Central memory CD8-positive, alpha-beta T cell (primary cell): ENCODE results near the gene GALNS.

Source experiments
- ATAC-seq: fragments of 150-1000 bp; cut with Tn5 transposase; replicated peaks from 2 replicates; pipeline ENCODE4 v1.10.0; 2022; ENCODE audit warnings: mild to moderate bottlenecking, moderate FRiP score, moderate number of reproducible peaks; ENCODE audit not compliant: poor library complexity, severe bottlenecking; ENCODE audit errors: extremely low read depth
- DNase-seq, 2 donors: peaks; one replicate each; pipeline ENCODE4 v3.0.0; 2021; ENCODE audit warnings: low spot score in 2 of 2
- H3K27ac Mint-ChIP-seq: one replicate; pipeline ENCODE4 v1.8.0; 2022; ENCODE audit warnings: low read depth, mild to moderate bottlenecking, moderate library complexity, mixed read lengths
- H3K27me3 Mint-ChIP-seq: one replicate; pipeline ENCODE4 v1.8.0; 2022; ENCODE audit warnings: mixed read lengths
- H3K36me3 Mint-ChIP-seq: one replicate; pipeline ENCODE4 v1.8.0; 2022; ENCODE audit warnings: mild to moderate bottlenecking, moderate library complexity, mixed read lengths; ENCODE audit not compliant: insufficient read depth
- H3K4me1 Mint-ChIP-seq: one replicate; pipeline ENCODE4 v1.8.0; 2022; ENCODE audit warnings: mixed read lengths
- H3K4me3 Mint-ChIP-seq: one replicate; pipeline ENCODE4 v1.8.0; 2022; ENCODE audit warnings: mild to moderate bottlenecking, moderate library complexity, mixed read lengths
- H3K9me3 Mint-ChIP-seq: one replicate; pipeline ENCODE4 v1.8.0; 2022; ENCODE audit warnings: mixed read lengths

Gene GALNS

GRCh38 chr16:88867581-88868246 is 11.0 kb upstream of the GALNS start:
- H3K27ac Mint-ChIP-seq, result no peak overlapping the region
- peaks cover 27% of the 10 kb centered on the region for H3K27me3 Mint-ChIP-seq
- DNase-seq, result no peak
- no peaks in the 10 kb centered on the region for H3K4me1 Mint-ChIP-seq
- H3K36me3 Mint-ChIP-seq, result peaks cover 6% of the 10 kb centered on the region
- ATAC-seq, result no peak
- no peak overlapping the region for H3K4me3 Mint-ChIP-seq
- no peaks in the 10 kb centered on the region for H3K9me3 Mint-ChIP-seq

GRCh38 chr16:88866151-88866920 is 9.6 kb upstream of the GALNS start, which contains the start of gene PABPN1L:
Gene PABPN1L (minus strand): TSS chr16:88866660. CDS start chr16:88866606, 54 bp downstream.
- DNase-seq (no peak), ATAC-seq (no peak)
- Mint-ChIP-seq H3K36me3 (peaks cover 9% of the 10 kb centered on the region), H3K9me3 (no peaks in the 10 kb centered on the region), H3K4me3 (no peak within 1 kb of the TSS), H3K4me1 (no peaks in the 10 kb centered on the region), H3K27me3 (peaks cover 22% of the 10 kb centered on the region), H3K27ac (no peak within 1 kb of the TSS)

GRCh38 chr16:88865742-88866141 is 9.0 kb upstream of the GALNS start:
- peaks cover 12% of the 10 kb centered on the region for H3K36me3 Mint-ChIP-seq
- no peak overlapping the region for H3K27ac Mint-ChIP-seq
- no peak for DNase-seq
- H3K9me3 Mint-ChIP-seq, result no peaks in the 10 kb centered on the region
- no peaks in the 10 kb centered on the region for H3K4me1 Mint-ChIP-seq
- peaks cover 16% of the 10 kb centered on the region for H3K27me3 Mint-ChIP-seq
- no peak for ATAC-seq
- no peak overlapping the region for H3K4me3 Mint-ChIP-seq

GRCh38 chr16:88865310-88865709 is 8.6 kb upstream of the GALNS start:
- DNase-seq (no peak), ATAC-seq (no peak)
- Mint-ChIP-seq H3K4me1 (no peaks in the 10 kb centered on the region), H3K4me3 (no peak overlapping the region), H3K36me3 (peaks cover 12% of the 10 kb centered on the region), H3K27me3 (peaks cover 12% of the 10 kb centered on the region), H3K9me3 (no peaks in the 10 kb centered on the region), H3K27ac (no peak overlapping the region)

GRCh38 chr16:88864521-88864920 is 7.8 kb upstream of the GALNS start:
- Mint-ChIP-seq H3K27me3 (peaks cover 4% of the 10 kb centered on the region), H3K9me3 (no peaks in the 10 kb centered on the region), H3K4me1 (no peaks in the 10 kb centered on the region), H3K27ac (no peak overlapping the region), H3K36me3 (peaks cover 15% of the 10 kb centered on the region), H3K4me3 (no peak overlapping the region)
- DNase-seq, result no peak
- no peak for ATAC-seq

GRCh38 chr16:88864099-88864498 is 7.4 kb upstream of the GALNS start:
- H3K9me3 Mint-ChIP-seq, result no peaks in the 10 kb centered on the region
- no peaks in the 10 kb centered on the region for H3K4me1 Mint-ChIP-seq
- DNase-seq (no peak), ATAC-seq (no peak)
- H3K27ac Mint-ChIP-seq, result no peak overlapping the region
- no peak overlapping the region for H3K4me3 Mint-ChIP-seq
- H3K36me3 Mint-ChIP-seq, result peaks cover 18% of the 10 kb centered on the region
- no peaks in the 10 kb centered on the region for H3K27me3 Mint-ChIP-seq

- H3K36me3 Mint-ChIP-seq, result peaks cover 18% of the 10 kb centered on the region
These were observed 6.7 kb upstream of the GALNS start for GRCh38 chr16:88863426-88863825.

GRCh38 chr16:88862968-88863367 is 6.2 kb upstream of the GALNS start:
- DNase-seq (no peak), ATAC-seq (no peak)
- H3K4me1 Mint-ChIP-seq, result peaks cover 8% of the 10 kb centered on the region
- H3K27me3 Mint-ChIP-seq, result no peaks in the 10 kb centered on the region
- no peak overlapping the region for H3K27ac Mint-ChIP-seq
- H3K36me3 Mint-ChIP-seq, result peaks cover 19% of the 10 kb centered on the region
- no peak overlapping the region for H3K4me3 Mint-ChIP-seq
- no peaks in the 10 kb centered on the region for H3K9me3 Mint-ChIP-seq

More at GRCh38 chr16:88863426-88863825, 6.7 kb upstream of the GALNS start:
- Mint-ChIP-seq H3K27ac (no peak overlapping the region), H3K4me3 (no peak overlapping the region), H3K4me1 (peaks cover 3% of the 10 kb centered on the region), H3K27me3 (no peaks in the 10 kb centered on the region), H3K9me3 (no peaks in the 10 kb centered on the region)
- no peak for ATAC-seq
- DNase-seq, result no peak

GRCh38 chr16:88861359-88861758 is 4.6 kb upstream of the GALNS start:
- H3K27me3 Mint-ChIP-seq, result no peaks in the 10 kb centered on the region
- DNase-seq, result no peak
- peaks cover 14% of the 10 kb centered on the region for H3K4me1 Mint-ChIP-seq
- H3K4me3 Mint-ChIP-seq, result no peak overlapping the region
- H3K9me3 Mint-ChIP-seq, result no peaks in the 10 kb centered on the region
- H3K27ac Mint-ChIP-seq, result no peak overlapping the region
- peaks cover 27% of the 10 kb centered on the region for H3K36me3 Mint-ChIP-seq
- ATAC-seq, result no peak

GRCh38 chr16:88859381-88860091 is 2.8 kb upstream of the GALNS start:
- peaks cover 26% of the 10 kb centered on the region for H3K36me3 Mint-ChIP-seq
- H3K27ac Mint-ChIP-seq, result no peak overlapping the region
- H3K4me1 Mint-ChIP-seq, result peaks cover 21% of the 10 kb centered on the region
- DNase-seq (no peak), ATAC-seq (no peak)
- H3K9me3 Mint-ChIP-seq, result no peaks in the 10 kb centered on the region
- no peak overlapping the region for H3K4me3 Mint-ChIP-seq
- H3K27me3 Mint-ChIP-seq, result no peaks in the 10 kb centered on the region

GRCh38 chr16:88857728-88858339 is 1.1 kb upstream of the GALNS start:
- H3K27me3 Mint-ChIP-seq, result no peaks in the 10 kb centered on the region
- H3K27ac Mint-ChIP-seq, result peak overlapping the region; percentile 94
- peak; percentile 45 to 54 for DNase-seq
- H3K4me1 Mint-ChIP-seq, result peaks cover 21% of the 10 kb centered on the region
- H3K36me3 Mint-ChIP-seq, result peaks cover 26% of the 10 kb centered on the region
- ATAC-seq, result peak; percentile 54
- no peaks in the 10 kb centered on the region for H3K9me3 Mint-ChIP-seq
- peak overlapping the region; percentile 99 for H3K4me3 Mint-ChIP-seq

GRCh38 chr16:88856122-88856827 is 472 bp downstream of the GALNS start:
- ATAC-seq, result peak; percentile 50
- no peaks in the 10 kb centered on the region for H3K9me3 Mint-ChIP-seq
- H3K27me3 Mint-ChIP-seq, result no peaks in the 10 kb centered on the region
- peak overlapping the region; percentile 99 for H3K4me3 Mint-ChIP-seq
- DNase-seq, result no peak
- H3K4me1 Mint-ChIP-seq, result peaks cover 30% of the 10 kb centered on the region
- peak overlapping the region; percentile 94 for H3K27ac Mint-ChIP-seq
- H3K36me3 Mint-ChIP-seq, result peaks cover 23% of the 10 kb centered on the region
